H1 (cell line): ENCODE data around the gene LMX1A. TPM values are rescaled to one million over a fixed set of nuclear protein-coding genes. Genes with fewer than 3 reads are reported as not detected.

Experiments used
- CTCF ChIA-PET: fragments of 300-600 bp; sonication (Branson Sonifier 250); formaldehyde crosslinking; loops from one replicate; lab custom pipeline; 2021; ENCODE audit not compliant: partially characterized antibody; lab: Charles Lee
- POLR2A ChIA-PET: fragments of 300-600 bp; sonication (Branson Sonifier 250); formaldehyde crosslinking; loops from one replicate; lab custom pipeline; 2021; ENCODE audit warnings: inconsistent platforms; ENCODE audit not compliant: partially characterized antibody; lab: Charles Lee
- DNase-seq, 2 experiments: peaks; one replicate each; pipeline versions ENCODE4 v3.0.0 to v3.0.0-alpha.2; 2010 to 2022; ENCODE audit warnings: low spot score in 2 of 2, low read depth in 1 of 2, mixed read lengths in 1 of 2
- FAIRE-seq: peaks from 2 replicates; lab custom pipeline; 2011; peaks lifted over from hg19 to GRCh38; lab: Jason Lieb, UNC
- H2AFZ ChIP-seq: 2 replicates; pipeline ENCODE4 v1.8.1; 2012; ENCODE audit warnings: low read length, inconsistent platforms
- H2AK5ac ChIP-seq: 2 replicates; pipeline ENCODE4 v1.6.1; 2013; ENCODE audit warnings: low read depth, low read length
- H2BK120ac ChIP-seq: replicated peaks from 2 replicates; pipeline ENCODE3; 2013; ENCODE audit warnings: low read depth, low read length, inconsistent platforms
- H2BK12ac ChIP-seq: 2 replicates; pipeline ENCODE4 v1.6.1; 2013; ENCODE audit warnings: low read depth, low read length
- H2BK15ac ChIP-seq: 2 replicates; pipeline ENCODE4 v1.6.1; 2013; ENCODE audit warnings: low read length
- H2BK20ac ChIP-seq: 2 replicates; pipeline ENCODE4 v1.6.1; 2013; ENCODE audit warnings: low read length
- H2BK5ac ChIP-seq: 2 replicates; pipeline ENCODE4 v1.6.1; 2013; ENCODE audit warnings: low read depth, low read length
- H3K14ac ChIP-seq: 2 replicates; pipeline ENCODE4 v1.6.1; 2013; ENCODE audit warnings: inconsistent platforms; ENCODE audit not compliant: insufficient read length
- H3K18ac ChIP-seq: 2 replicates; pipeline ENCODE4 v1.6.1; 2013; ENCODE audit warnings: low read length; ENCODE audit errors: extremely low read depth
- H3K23ac ChIP-seq: 2 replicates; pipeline ENCODE4 v1.6.1; 2013; ENCODE audit warnings: inconsistent platforms; ENCODE audit not compliant: insufficient read length
- H3K23me2 ChIP-seq: 2 replicates; pipeline ENCODE4 v1.6.1; 2013; ENCODE audit warnings: low read depth, low read length
- H3K27ac ChIP-seq: 2 replicates; pipeline ENCODE4 v1.6.1; 2011; ENCODE audit warnings: low read depth, low read length, inconsistent platforms
- H3K27me3 ChIP-seq, 4 experiments: replicated peaks in 1 of 4; 1 replicate in 1 of 4; 2 replicates in 3 of 4; pipeline versions ENCODE4 v1.6.1 to v1.8.1; 2011 to 2013; ENCODE audit warnings: low read length in 3 of 4, mild to moderate bottlenecking in 3 of 4, inconsistent platforms in 2 of 4, mixed read lengths in 2 of 4, moderate library complexity in 1 of 4; ENCODE audit not compliant: control insufficient read depth in 3 of 4, insufficient read depth in 3 of 4; ENCODE audit errors: extremely low read depth in 1 of 4
- H3K36me3 ChIP-seq, 4 experiments: 2 replicates each; pipeline versions ENCODE4 v1.6.1 to v1.8.1; 2011 to 2013; ENCODE audit warnings: mild to moderate bottlenecking in 4 of 4, low read length in 3 of 4, moderate library complexity in 2 of 4, control low read depth in 1 of 4, inconsistent platforms in 1 of 4; ENCODE audit not compliant: insufficient read depth in 4 of 4, control insufficient read depth in 2 of 4
- H3K4ac ChIP-seq: replicated peaks from 2 replicates; pipeline ENCODE3; 2013; ENCODE audit warnings: low read length, low read depth, mixed read lengths, inconsistent platforms; ENCODE audit not compliant: insufficient read length
- H3K4me1 ChIP-seq, 4 experiments: replicated peaks in 1 of 4; 1 replicate in 1 of 4; 2 replicates in 3 of 4; pipeline versions ENCODE4 v1.6.1 to v1.8.1; 2011 to 2013; ENCODE audit warnings: low read length in 3 of 4, inconsistent platforms in 2 of 4, mixed read lengths in 1 of 4; ENCODE audit not compliant: insufficient read depth in 4 of 4, control insufficient read depth in 3 of 4
- H3K4me2 ChIP-seq, 2 experiments: 2 replicates each; pipeline versions ENCODE4 v1.6.1 to v1.8.1; 2011 to 2013; ENCODE audit warnings: low read depth in 2 of 2, low read length in 2 of 2, control low read depth in 1 of 2, inconsistent platforms in 1 of 2, mild to moderate bottlenecking in 1 of 2; ENCODE audit not compliant: insufficient read depth in 1 of 2
- H3K4me3 ChIP-seq, 4 experiments: fragments of 200-600, 300-600 bp in 1 of 4; sonication (generic), shearing (Covaris generic), sonication (Bioruptor Twin) in 1 of 4; 2 replicates each; pipeline versions ENCODE4 v1.5.1 to v1.8.1; 2011 to 2016; ENCODE audit warnings: low read length in 4 of 4, low read depth in 3 of 4, control low read depth in 2 of 4, inconsistent platforms in 2 of 4, mild to moderate bottlenecking in 2 of 4, mixed read lengths in 1 of 4, moderate library complexity in 1 of 4; ENCODE audit not compliant: insufficient read depth in 2 of 4; ENCODE audit errors: extremely low read depth in 1 of 4
- H3K56ac ChIP-seq: replicated peaks from 2 replicates; pipeline ENCODE3; 2013; ENCODE audit warnings: low read depth, mild to moderate bottlenecking, mixed read lengths, low read length, inconsistent platforms; ENCODE audit not compliant: insufficient read length
- H3K79me1 ChIP-seq: 2 replicates; pipeline ENCODE4 v1.6.1; 2013; ENCODE audit warnings: low read depth, low read length, control low read depth
- H3K79me2 ChIP-seq, 2 experiments: 2 replicates each; pipeline versions ENCODE4 v1.6.1 to v1.8.1; 2012 to 2013; ENCODE audit warnings: low read length in 2 of 2, mild to moderate bottlenecking in 2 of 2, inconsistent platforms in 1 of 2; ENCODE audit not compliant: insufficient read depth in 2 of 2, control insufficient read depth in 1 of 2
- H3K9ac ChIP-seq, 4 experiments: replicated peaks in 1 of 4; 1 replicate in 1 of 4; 2 replicates in 3 of 4; pipeline versions ENCODE4 v1.6.1 to v1.8.1; 2011 to 2013; ENCODE audit warnings: low read depth in 3 of 4, low read length in 3 of 4, control low read depth in 2 of 4, mild to moderate bottlenecking in 2 of 4, moderate library complexity in 2 of 4, inconsistent platforms in 1 of 4; ENCODE audit errors: extremely low read depth in 1 of 4
- H3K9me3 ChIP-seq, 2 experiments: 2 replicates each; pipeline versions ENCODE4 v1.6.1 to v1.8.1; 2012 to 2013; ENCODE audit warnings: mild to moderate bottlenecking in 2 of 2, moderate library complexity in 2 of 2, control low read depth in 1 of 2, inconsistent platforms in 1 of 2, low read depth in 1 of 2, low read length in 1 of 2, mixed read lengths in 1 of 2; ENCODE audit not compliant: insufficient read depth in 2 of 2
- H4K20me1 ChIP-seq, 2 experiments: replicated peaks in 1 of 2; 2 replicates each; pipeline versions ENCODE3 to v1.8.1; 2011 to 2013; ENCODE audit warnings: inconsistent platforms in 2 of 2, low read length in 2 of 2, mild to moderate bottlenecking in 1 of 2; ENCODE audit not compliant: insufficient read depth in 2 of 2, control insufficient read depth in 1 of 2
- H4K5ac ChIP-seq: 2 replicates; pipeline ENCODE4 v1.6.1; 2013; ENCODE audit warnings: low read length, low read depth, mixed read lengths, inconsistent platforms; ENCODE audit not compliant: insufficient read length
- H4K8ac ChIP-seq: 2 replicates; pipeline ENCODE4 v1.8.0; 2013; ENCODE audit warnings: mild to moderate bottlenecking, moderate library complexity, low read length, inconsistent platforms; ENCODE audit not compliant: insufficient read depth; ENCODE audit errors: extremely low read depth
- H4K91ac ChIP-seq: replicated peaks from 2 replicates; pipeline ENCODE3; 2013; ENCODE audit warnings: low read length, mixed read lengths, inconsistent platforms; ENCODE audit not compliant: insufficient read length
- JUN ChIP-seq: IDR thresholded peaks from 2 replicates; pipeline ENCODE4 v1.6.1; 2011; ENCODE audit warnings: low read depth, mild to moderate bottlenecking, improper control_type of control experiment, low read length
- KDM5A ChIP-seq: fragments of 200-600 bp; IDR thresholded peaks from 2 replicates; pipeline ENCODE4 v1.7.1; 2012; ENCODE audit warnings: mild to moderate bottlenecking, low read length, inconsistent platforms, mixed read lengths
- MAFK ChIP-seq: IDR thresholded peaks from 2 replicates; pipeline ENCODE4 v1.6.1; 2012; ENCODE audit warnings: low read depth, mild to moderate bottlenecking, improper control_type of control experiment, low read length
- RXRA ChIP-seq: IDR thresholded peaks from 2 replicates; pipeline ENCODE4 v1.6.1; 2011; ENCODE audit warnings: low read depth, mild to moderate bottlenecking, low read length, moderate library complexity; ENCODE audit not compliant: insufficient read depth
- WGBS, 2 experiments: shearing (Covaris generic) in 1 of 2; methylation state at CpG; one replicate each; pipeline versions ENCODE4 v1.1.6 to v1.1.7; 2013 to 2015; ENCODE audit warnings: low lambda C conversion rate in 2 of 2, mixed read lengths in 2 of 2, inconsistent platforms in 1 of 2, low coverage in 1 of 2, missing lambda C conversion rate in 1 of 2; ENCODE audit not compliant: insufficient replicate concordance in 2 of 2, insufficient coverage in 1 of 2, insufficient read length in 1 of 2; ENCODE audit errors: extremely low coverage in 1 of 2, missing lambda C conversion rate in 1 of 2; 5-methylcytosine and 5-hydroxymethylcytosine counted together
- polyA plus RNA-seq, 7 experiments: library from polyadenylated mRNA; depleted of rRNA in 3 of 7; stranded (reverse) in 5 of 7; unstranded in 2 of 7; fragments of >200 nt in 5 of 7; fragments of 200-250 nt in 2 of 7; gene quantifications; 1 replicate in 5 of 7; 2 replicates in 1 of 7; 4 replicates in 1 of 7; pipeline versions ENCODE4 v1.2.1 to v1.2.3, GENCODE V29; 2011 to 2013; ENCODE audit warnings: missing spikeins in 2 of 7, mixed read lengths in 2 of 7
- total RNA-seq: library from RNA; stranded (reverse); fragmentation: NEBNext Ultra II Directional; extraction: Animal tissue kit (Norgen Biotek cat#: 25700); gene quantifications from 2 replicates; pipeline ENCODE4 v1.2.1, GENCODE V29; 2021

LMX1A gene
- total and polyA plus RNA-seq, 2 of the 8 experiments (the other 6 are each of a cell fraction or from before 2014, with no cell fraction given) = not detected

- Histone ChIP-seq H3K4me3 (no peak overlapping the region), H3K4me1 (no peaks in the 10 kb centered on the region), H3K27ac (no peak overlapping the region), H2BK120ac (no peak overlapping the region), H4K91ac (no peak overlapping the region), H3K14ac (no peak overlapping the region), H2BK12ac (no peak overlapping the region), H3K4ac (no peak overlapping the region), H3K23me2 (no peaks in the 10 kb centered on the region), H3K56ac (no peak overlapping the region), H3K18ac (no peak overlapping the region), H3K9me3 (no peaks in the 10 kb centered on the region), H3K79me1 (no peaks in the 10 kb centered on the region), H3K36me3 (no peaks in the 10 kb centered on the region), H2BK5ac (no peak overlapping the region), H2AK5ac (no peak overlapping the region), H2AFZ (no peak overlapping the region), H3K4me2 (no peak overlapping the region), H2BK15ac (no peak overlapping the region), H4K20me1 (no peaks in the 10 kb centered on the region), H3K27me3 (no peaks in the 10 kb centered on the region; a peak in 1 of 7 replicates), H4K8ac (no peak overlapping the region), H2BK20ac (no peak overlapping the region), H4K5ac (no peak overlapping the region), H3K9ac (no peak overlapping the region), H3K79me2 (no peaks in the 10 kb centered on the region), H3K23ac (no peak overlapping the region)
- ChIA-PET POLR2A (no interaction called here), CTCF (interaction anchor here (0.8 to 3.3 kb wide), 9 partner anchors 8 to 400 kb away, joined by 3 to 22 read pairs (median 3); no protein-coding TSS in a partner anchor)
- FAIRE-seq (no peak), DNase-seq (no peak)
- no peak for TF ChIP-seq KDM5A
- no peak for TF ChIP-seq JUN
- TF ChIP-seq MAFK = no peak
- no peak for TF ChIP-seq RXRA
- 90% methylated on average over 4 of the region's 4 CpGs; no CpG with 5 or more reads in 1 of the 2 experiments for WGBS, 2 experiments
Observed at GRCh38 chr1:165161130-165161529, 195.4 kb downstream of the LMX1A start.
